ENCODE results near the gene MTG2.

MTG2 gene

DNA sequence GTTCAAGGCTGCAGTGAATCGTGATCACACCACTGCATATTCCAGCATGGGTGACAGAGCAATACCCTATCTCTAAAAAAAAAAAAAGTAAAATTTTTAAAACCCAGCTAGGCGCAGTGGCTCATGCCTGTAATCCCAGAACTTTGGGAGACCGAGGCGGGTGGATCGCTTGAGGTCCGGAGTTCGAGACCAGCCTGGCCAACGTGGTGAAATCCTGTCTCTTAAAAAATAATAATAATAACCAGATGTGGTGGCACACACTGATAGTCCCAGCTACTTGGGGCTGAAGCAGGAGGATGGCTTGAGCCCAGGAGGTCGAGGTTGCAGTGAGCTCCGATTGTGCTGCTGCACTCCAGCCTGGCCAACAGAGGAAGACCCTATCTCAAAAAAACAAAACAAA is 13.5 kb downstream of the MTG2 start:
- H3K27ac ChIP-seq (ENCODE audit: low read depth, low read length) = no peak overlapping the region
- H3K9me3 ChIP-seq (ENCODE audit: control insufficient read depth, insufficient read depth, low read length) = no peaks in the 10 kb centered on the region
- H3K9me2 ChIP-seq (replicated peaks; ENCODE audit: control insufficient read depth, low read length) = no peaks in the 10 kb centered on the region
- H3F3A ChIP-seq (ENCODE audit: control insufficient read depth, insufficient read depth) = peaks cover 13% of the 10 kb centered on the region
- H3K4me1 ChIP-seq (ENCODE audit: control insufficient read depth, low read length) = peaks cover 38% of the 10 kb centered on the region
- TF ChIP-seq EZH2phosphoT487 (IDR thresholded peaks at IDR 0.05; ENCODE audit: borderline replicate concordance, low read length) = no peak
- TF ChIP-seq, protein P1, sequence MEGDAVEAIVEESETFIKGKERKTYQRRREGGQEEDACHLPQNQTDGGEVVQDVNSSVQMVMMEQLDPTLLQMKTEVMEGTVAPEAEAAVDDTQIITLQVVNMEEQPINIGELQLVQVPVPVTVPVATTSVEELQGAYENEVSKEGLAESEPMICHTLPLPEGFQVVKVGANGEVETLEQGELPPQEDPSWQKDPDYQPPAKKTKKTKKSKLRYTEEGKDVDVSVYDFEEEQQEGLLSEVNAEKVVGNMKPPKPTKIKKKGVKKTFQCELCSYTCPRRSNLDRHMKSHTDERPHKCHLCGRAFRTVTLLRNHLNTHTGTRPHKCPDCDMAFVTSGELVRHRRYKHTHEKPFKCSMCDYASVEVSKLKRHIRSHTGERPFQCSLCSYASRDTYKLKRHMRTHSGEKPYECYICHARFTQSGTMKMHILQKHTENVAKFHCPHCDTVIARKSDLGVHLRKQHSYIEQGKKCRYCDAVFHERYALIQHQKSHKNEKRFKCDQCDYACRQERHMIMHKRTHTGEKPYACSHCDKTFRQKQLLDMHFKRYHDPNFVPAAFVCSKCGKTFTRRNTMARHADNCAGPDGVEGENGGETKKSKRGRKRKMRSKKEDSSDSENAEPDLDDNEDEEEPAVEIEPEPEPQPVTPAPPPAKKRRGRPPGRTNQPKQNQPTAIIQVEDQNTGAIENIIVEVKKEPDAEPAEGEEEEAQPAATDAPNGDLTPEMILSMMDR (IDR thresholded peaks at IDR 0.05; ENCODE audit: low read depth, low read length, poor library complexity, severe bottlenecking) = no peak
- H4K20me1 ChIP-seq (ENCODE audit: control insufficient read depth, insufficient read depth, low read depth, low read length) = peaks cover 2% of the 10 kb centered on the region; the same call in 1 of the 2 replicates
- no peaks in the 10 kb centered on the region for H3K27me3 ChIP-seq (ENCODE audit: control insufficient read depth, low read length)
- peaks cover 29% of the 10 kb centered on the region for H3K79me2 ChIP-seq (ENCODE audit: control insufficient read depth, low read length)
- H3K4me3 ChIP-seq (ENCODE audit: low read length) = no peak overlapping the region
- no peak overlapping the region for H3K4me2 ChIP-seq (ENCODE audit: low read length)
- H3K36me3 ChIP-seq (ENCODE audit: control insufficient read depth, low read length) = peaks cover 60% of the 10 kb centered on the region

DNA sequence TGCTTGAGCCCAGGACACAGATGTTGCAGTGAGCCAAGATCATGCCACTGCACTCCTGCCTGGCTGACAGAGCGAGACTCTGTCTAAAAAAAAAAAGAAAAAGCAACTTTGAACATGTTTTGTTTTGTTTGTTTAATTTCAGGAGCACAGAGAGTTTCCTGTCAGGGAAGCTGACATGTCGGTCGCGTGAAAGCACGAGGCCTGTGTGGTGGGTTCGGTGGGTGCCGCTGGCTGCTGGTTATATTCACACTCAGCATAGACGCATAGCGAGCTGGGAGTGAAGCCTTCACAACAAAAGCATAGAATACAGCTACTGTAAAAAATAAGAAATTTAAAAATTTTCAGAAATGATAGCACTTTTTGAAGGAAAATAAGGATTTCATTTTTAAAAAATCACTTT is 14.5 kb downstream of the MTG2 start:
- Histone ChIP-seq H3K27me3 (ENCODE audit: control insufficient read depth, low read length) (no peaks in the 10 kb centered on the region), H3K36me3 (ENCODE audit: control insufficient read depth, low read length) (peaks cover 60% of the 10 kb centered on the region), H3K4me3 (ENCODE audit: low read length) (no peak overlapping the region), H3K9me3 (ENCODE audit: control insufficient read depth, insufficient read depth, low read length) (no peaks in the 10 kb centered on the region), H3K4me1 (ENCODE audit: control insufficient read depth, low read length) (peaks cover 49% of the 10 kb centered on the region), H3K4me2 (ENCODE audit: low read length) (no peak overlapping the region), H3F3A (ENCODE audit: control insufficient read depth, insufficient read depth) (peaks cover 18% of the 10 kb centered on the region), H3K79me2 (ENCODE audit: control insufficient read depth, low read length) (peaks cover 19% of the 10 kb centered on the region), H4K20me1 (ENCODE audit: control insufficient read depth, insufficient read depth, low read depth, low read length) (peaks cover 2% of the 10 kb centered on the region; the same call in 1 of the 2 replicates), H3K9me2 (replicated peaks; ENCODE audit: control insufficient read depth, low read length) (no peaks in the 10 kb centered on the region), H3K27ac (ENCODE audit: low read depth, low read length) (no peak overlapping the region)
- no peak for TF ChIP-seq EZH2phosphoT487 (IDR thresholded peaks at IDR 0.05; ENCODE audit: borderline replicate concordance, low read length)
- TF ChIP-seq, protein P1 (IDR thresholded peaks at IDR 0.05; ENCODE audit: low read depth, low read length, poor library complexity, severe bottlenecking) = no peak

DNA sequence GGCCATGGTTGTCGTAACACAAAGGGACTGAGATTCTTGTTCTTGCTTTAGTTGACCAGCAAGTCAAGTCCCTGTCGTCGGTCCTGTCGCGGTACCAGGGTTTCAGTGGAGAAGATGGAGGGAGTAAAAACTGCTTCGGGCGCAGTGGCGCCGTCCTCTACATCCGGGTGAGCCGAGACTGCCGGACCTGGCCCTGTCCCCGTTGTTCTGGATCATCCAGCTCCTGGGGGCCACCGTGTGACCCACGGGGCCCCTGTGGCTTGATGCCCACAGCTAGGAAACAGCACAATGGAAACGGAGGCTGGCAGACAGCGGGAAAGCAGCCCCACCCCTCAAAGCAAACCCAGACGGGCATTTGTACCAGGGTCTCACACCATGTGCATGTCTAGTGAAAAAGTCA is 15.0 kb downstream of the MTG2 start:
- Histone ChIP-seq H3K9me3 (ENCODE audit: control insufficient read depth, insufficient read depth, low read length) (no peaks in the 10 kb centered on the region), H3K27me3 (ENCODE audit: control insufficient read depth, low read length) (no peaks in the 10 kb centered on the region), H3K36me3 (ENCODE audit: control insufficient read depth, low read length) (peaks cover 59% of the 10 kb centered on the region), H3K79me2 (ENCODE audit: control insufficient read depth, low read length) (peaks cover 17% of the 10 kb centered on the region), H3K9me2 (replicated peaks; ENCODE audit: control insufficient read depth, low read length) (no peaks in the 10 kb centered on the region), H4K20me1 (ENCODE audit: control insufficient read depth, insufficient read depth, low read depth, low read length) (no peaks in the 10 kb centered on the region; the same call in 1 of the 2 replicates), H3K4me3 (ENCODE audit: low read length) (no peak overlapping the region), H3K27ac (ENCODE audit: low read depth, low read length) (no peak overlapping the region), H3F3A (ENCODE audit: control insufficient read depth, insufficient read depth) (peaks cover 17% of the 10 kb centered on the region), H3K4me1 (ENCODE audit: control insufficient read depth, low read length) (peaks cover 54% of the 10 kb centered on the region), H3K4me2 (ENCODE audit: low read length) (no peak overlapping the region)
- TF ChIP-seq EZH2phosphoT487 (IDR thresholded peaks at IDR 0.05; ENCODE audit: borderline replicate concordance, low read length) = no peak
- TF ChIP-seq, protein P1 (IDR thresholded peaks at IDR 0.05; ENCODE audit: low read depth, low read length, poor library complexity, severe bottlenecking) = no peak
